Measurements from ENCODE around the gene MAMDC2.

DNA sequence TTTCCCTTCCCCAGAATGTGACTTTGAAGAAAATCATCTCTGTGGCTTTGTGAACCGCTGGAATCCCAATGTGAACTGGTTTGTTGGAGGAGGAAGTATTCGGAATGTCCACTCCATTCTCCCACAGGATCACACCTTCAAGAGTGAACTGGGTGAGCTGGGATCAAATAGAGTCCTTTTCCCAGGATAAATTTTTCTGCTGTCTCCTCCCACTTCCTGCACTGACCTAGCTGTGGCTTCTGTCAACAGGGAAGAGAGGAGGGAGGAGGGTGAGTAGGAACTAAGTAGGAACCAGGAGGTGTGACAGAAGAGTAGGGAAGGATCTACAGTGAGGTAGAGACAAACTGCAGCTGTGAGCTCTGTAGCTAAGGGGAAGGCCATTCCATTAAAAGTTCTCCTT lies 69.3 kb downstream of the MAMDC2 start:
- TF ChIP-seq CTCF (IDR thresholded peaks at IDR 0.05) (no peak), EZH2 (IDR thresholded peaks at IDR 0.05; ENCODE audit: borderline replicate concordance, insufficient read depth, low read depth, low read length, poor library complexity, severe bottlenecking) (no peak)

All from B cell (primary cell).